CD4-positive, alpha-beta T cell treated with Interleukin-6 for 4 hours (primary cell): ENCODE results near the gene PPP1R1C.

Source experiments
- DNase-seq: peaks from one replicate; pipeline ENCODE4 v3.0.0-alpha.2; 2020; ENCODE audit warnings: mixed read lengths

Gene PPP1R1C

GRCh38 chr2:181972431-181973170, 13.1 kb upstream of the PPP1R1C start:
- no peak for DNase-seq

GRCh38 chr2:181973171-181973783, 12.4 kb upstream of the PPP1R1C start:
- no peak for DNase-seq

- DNase-seq: no peak
Observed at GRCh38 chr2:181977661-181978350, 7.8 kb upstream of the PPP1R1C start.

DNA sequence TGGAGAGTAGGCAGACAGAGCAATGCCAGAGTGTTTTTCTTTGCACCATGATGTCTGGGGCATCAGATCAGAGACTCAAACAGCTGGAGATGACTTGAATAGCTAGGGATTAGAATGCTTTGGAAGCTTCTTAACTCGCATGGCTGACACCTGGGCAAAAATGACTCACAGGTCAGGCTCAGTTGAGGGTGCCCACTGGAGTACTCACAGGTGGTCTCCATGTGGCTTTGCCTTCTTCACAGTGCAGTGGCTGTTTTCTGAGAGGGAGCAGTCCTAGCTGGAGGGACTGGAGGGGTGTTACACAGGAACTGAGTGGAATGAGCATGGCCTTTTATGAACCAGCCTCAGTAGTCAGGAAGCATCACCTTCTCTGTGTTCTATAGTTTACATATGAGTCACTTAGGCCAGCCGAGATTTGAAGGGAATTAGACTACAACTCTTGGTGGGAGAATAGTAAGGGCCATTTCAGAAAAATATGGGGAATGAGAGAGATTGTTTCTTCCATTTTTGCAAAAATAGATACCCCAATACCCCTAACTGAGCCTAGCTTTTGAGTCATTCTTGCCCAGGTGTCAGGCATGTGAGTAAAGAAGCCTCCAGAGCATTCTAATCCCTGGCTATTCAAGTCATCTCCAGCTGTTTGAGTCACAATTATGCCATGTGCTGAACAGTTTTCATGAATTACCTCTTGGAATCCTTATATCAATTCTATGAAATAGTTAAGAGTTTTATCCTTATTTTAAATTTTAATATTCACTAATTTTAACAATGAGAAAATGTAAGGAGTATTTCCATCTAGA, 7.1 kb upstream of the PPP1R1C start:
- DNase-seq: no peak

GRCh38 chr2:181984060-181984459, 1.6 kb upstream of the PPP1R1C start:
- DNase-seq: no peak

DNA sequence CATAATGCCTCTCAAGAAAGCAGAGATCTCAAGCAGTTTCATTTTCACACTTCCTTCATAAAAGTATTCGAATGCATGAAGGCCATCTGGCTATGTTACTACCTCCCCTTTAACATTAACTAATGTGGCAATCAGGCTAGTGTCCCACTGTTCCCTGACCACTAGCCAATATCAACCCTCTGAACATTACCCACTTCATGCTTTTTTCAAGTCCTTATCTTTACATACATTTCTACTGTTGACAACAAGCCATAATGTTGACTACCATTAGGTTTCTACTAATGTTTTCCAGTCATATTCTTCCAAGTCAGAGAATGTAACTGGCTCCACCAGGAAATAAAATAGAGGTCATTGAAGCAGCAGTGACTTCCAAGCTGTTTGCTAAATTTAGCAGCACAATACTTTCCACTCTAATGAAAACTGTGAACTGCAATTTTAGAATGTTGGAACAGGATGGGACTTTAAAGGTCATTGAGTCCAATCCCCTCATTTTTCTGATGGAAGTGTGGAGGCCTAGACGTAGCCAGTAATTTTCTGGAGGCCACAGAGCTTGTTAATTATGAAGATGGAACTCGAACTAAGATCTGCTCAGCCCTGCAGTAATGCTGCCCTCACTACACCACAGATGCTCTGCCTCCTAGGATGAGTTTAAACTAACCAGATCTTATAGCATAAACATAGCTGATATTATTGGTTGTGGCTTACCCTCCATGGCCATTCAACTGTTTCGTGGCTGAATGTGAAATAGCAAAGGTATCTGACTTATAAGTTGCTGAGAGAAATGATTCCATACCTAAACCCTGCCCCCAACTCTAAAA, 630 bp upstream of the PPP1R1C start:
- no peak for DNase-seq

DNA sequence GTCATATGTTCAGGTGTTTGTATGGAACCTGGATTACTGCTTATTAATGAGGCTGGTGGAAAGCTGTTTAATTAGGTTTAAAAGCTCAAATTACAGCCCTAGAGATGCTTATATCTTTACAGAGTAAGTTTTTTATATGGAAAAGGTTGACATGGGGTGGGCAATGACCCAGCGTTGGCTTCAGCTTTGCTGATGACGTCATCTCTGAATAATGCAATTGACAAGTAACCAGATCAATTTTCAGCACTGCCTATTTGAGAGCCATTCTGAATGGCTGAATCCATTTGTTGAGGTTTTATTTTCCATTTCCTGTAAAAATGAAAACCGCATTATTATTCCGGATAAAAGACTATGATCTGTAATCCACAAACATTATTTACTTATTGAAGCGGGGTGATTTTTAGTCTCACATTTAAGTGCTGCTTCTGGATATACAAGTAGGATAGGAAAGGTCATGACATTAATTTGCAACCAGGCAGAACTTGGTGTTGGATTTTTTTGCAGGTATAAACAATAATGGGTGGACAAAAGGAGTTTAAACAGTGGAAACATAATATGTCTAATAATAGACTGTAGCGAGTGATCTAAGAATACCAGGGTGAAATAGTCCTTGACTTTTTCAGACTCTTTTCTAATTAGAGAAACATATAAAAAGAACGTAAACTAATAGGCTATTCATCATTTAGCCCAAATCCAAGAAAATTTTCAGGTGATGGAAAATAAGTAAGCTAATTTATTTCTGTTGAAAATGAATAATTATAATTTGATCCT, 2.7 kb downstream of the PPP1R1C start:
- DNase-seq: no peak

DNA sequence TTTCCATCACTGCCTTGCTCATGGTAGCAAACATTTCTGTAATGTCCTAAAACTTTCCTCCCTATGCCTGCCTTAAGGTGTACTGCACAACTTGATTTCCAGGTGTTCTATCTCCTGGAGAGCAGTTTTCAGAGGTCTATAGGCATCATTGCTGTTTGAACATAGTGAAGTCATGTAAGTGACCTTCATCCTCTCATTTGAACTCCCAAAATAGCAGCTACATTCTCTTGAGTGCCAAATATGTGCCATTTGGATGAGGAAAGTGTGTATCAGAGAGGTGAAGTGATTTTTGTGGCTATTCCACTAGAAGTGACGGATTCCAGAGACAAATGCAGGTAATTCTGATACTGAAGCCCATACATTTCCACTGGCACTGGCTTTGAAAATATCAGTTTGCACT, 3.4 kb downstream of the PPP1R1C start:
- DNase-seq: no peak

- DNase-seq: no peak
Observed at GRCh38 chr2:181991171-181991885, 5.7 kb downstream of the PPP1R1C start.

DNA sequence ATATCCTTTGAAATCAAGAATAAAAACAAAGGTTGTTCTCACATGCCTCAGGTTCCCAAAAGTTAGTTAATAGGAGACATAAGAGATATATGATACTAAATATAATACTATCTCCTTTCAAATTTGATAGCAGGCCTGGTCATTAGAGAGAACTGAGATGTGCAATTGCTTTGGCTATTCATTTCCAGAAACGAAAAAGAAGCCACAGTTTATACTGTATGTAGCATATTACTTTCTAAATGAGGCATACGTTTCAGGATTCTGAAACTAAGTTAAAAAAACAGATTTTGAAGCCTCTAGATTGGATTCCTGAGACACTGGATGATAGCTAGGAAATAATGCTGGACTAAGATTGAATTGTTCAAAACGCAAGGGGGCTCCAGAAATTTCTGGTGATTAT, 7.1 kb downstream of the PPP1R1C start:
- no peak for DNase-seq

DNA sequence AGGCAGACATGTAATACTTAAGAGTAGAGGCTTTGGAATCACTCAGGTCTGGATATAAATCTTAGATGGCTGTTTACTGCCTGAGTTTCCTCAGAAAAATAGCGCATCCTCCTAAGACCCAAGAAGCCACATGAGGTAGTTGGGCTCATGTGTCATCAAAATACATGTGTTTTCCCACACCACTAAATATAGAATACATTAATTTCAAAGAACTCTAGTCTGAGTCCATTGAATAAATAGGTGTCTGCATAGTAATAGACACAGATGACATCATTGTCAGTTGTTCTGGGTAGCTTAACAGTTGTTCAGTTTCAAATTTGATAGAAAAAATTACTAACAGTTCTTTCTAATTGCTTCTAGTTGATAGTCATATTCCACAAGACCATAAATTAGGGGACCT, 9.6 kb downstream of the PPP1R1C start:
- no peak for DNase-seq

DNA sequence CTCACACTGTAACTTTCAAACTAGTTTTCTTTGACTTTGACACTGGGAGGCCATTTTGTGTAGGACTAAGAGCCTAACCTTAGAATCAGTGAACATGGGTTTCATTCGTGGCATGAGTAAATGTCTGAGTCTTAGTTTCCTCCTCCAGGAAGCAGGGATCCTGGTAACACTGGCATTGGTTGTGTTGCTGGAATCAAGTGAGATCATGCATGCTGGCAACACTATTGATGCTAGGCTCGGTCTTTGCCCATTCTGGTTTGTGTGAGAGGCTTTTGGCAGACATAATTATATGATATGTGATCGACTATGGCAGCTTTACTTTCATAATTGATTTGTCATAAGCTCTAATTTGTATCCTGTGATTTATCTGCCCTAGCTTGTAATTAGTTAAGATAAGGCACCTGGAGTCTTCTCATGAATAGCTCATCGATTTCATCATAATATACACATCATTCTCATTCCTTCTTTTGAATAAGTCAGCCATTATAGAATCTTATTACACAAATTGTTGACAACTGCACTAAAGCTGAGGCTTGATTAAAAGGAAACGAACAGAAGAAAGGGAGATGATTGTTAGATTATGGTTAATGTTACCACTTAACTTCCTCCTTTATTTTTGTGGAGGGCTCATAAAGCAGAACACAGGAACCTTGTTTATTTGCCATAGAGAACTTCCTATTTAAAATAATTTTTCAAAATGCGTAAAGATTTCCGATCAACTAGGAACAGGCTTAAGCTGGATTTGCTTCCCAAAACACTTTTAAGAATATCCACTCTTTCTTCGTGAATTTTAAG, 12.6 kb downstream of the PPP1R1C start:
- no peak for DNase-seq

DNA sequence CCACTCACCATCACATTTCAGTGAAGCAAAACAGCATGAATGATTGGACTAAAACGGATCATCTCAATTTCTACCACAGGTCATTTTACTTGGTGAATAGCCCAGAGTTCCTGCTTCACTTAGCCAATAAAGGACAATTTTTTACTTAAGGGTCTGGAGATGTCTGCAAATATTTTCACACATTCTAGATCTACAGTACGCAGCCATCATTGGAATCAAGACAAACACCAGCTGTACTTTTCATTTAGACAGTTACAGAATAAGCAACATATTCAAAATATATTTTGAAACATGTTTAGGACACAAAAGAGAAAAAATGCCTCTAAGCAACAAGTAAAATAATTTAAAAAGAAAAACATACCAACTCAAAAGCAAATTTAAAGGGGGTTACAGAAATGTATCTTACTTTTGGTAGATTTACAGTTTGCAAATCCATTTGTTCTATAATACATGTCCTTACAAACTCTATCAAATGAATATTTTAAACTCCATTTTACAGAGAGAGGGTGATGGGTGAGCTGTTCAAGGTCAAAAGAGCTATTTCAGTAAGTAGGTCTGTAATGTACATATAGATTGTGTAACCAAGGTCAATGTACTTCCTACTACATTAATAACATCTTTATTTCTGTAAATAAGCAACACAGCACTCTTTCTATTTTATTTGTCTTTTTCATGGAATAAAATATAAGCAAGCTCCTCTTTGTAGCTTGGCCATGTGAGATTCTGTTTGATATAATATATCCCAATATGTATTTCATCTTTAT, 13.4 kb downstream of the PPP1R1C start:
- no peak for DNase-seq

- DNase-seq: no peak
Observed at GRCh38 chr2:181999911-182000310, 14.3 kb downstream of the PPP1R1C start.

- no peak for DNase-seq
Observed at GRCh38 chr2:182004945-182005520, 19.4 kb downstream of the PPP1R1C start.

GRCh38 chr2:182006595-182007341, 21.1 kb downstream of the PPP1R1C start:
- DNase-seq: no peak

GRCh38 chr2:182014284-182014683, 28.6 kb downstream of the PPP1R1C start:
- no peak for DNase-seq
